K562 (cell line): ENCODE measurements around the gene FAM219A. TPM values are rescaled to one million over a fixed set of nuclear protein-coding genes. Genes with fewer than 3 reads are reported as not detected.

ENCODE experiments used
- ATF7 ChIP-seq: fragments of 450-650 bp; IDR thresholded peaks from 2 replicates; pipeline ENCODE4 v1.7.1; 2014; ENCODE audit warnings: mild to moderate bottlenecking, moderate library complexity
- BHLHE40 ChIP-seq: IDR thresholded peaks from 2 replicates; pipeline ENCODE4 v1.6.1; 2011; ENCODE audit warnings: low read length, improper control_type of control experiment
- CBX1 ChIP-seq: sonication (generic); IDR thresholded peaks from 2 replicates; pipeline ENCODE4 v1.6.1; 2016; ENCODE audit warnings: antibody characterized with exemption, low read depth, mild to moderate bottlenecking
- E2F5 ChIP-seq: sonication (generic); formaldehyde crosslinking; IDR thresholded peaks from 2 replicates; pipeline ENCODE4 v1.8.0; 2022; ENCODE audit warnings: mild to moderate bottlenecking, missing genetic modification reagents
- FOXA1 ChIP-seq: fragments of 450-650 bp; IDR thresholded peaks from 2 replicates; pipeline ENCODE4 v1.6.1; 2016; ENCODE audit warnings: mild to moderate bottlenecking, borderline replicate concordance
- HMG20B ChIP-seq: fragments of 250-450 bp; sonication (Bioruptor Pico); IDR thresholded peaks from 2 replicates; pipeline ENCODE4 v1.5.0; 2021; ENCODE audit warnings: mild to moderate bottlenecking
- POLR2AphosphoS5 ChIP-seq: IDR thresholded peaks from 2 replicates; pipeline ENCODE4 v1.6.1; 2011; ENCODE audit warnings: mild to moderate bottlenecking, low read depth, low read length, moderate library complexity; ENCODE audit not compliant: control insufficient read depth, insufficient read depth
- PRDM10 ChIP-seq: fragments of 450-650 bp; IDR thresholded peaks from 2 replicates; pipeline ENCODE4 v1.6.1; 2018; ENCODE audit not compliant: partially characterized antibody
- PRMT5 ChIP-seq: sonication (generic); formaldehyde crosslinking; IDR thresholded peaks from 2 replicates; pipeline ENCODE4 v1.5.0; 2020; ENCODE audit warnings: missing genetic modification reagents
- SAFB2 ChIP-seq: fragments of 200-400 bp; formaldehyde crosslinking; IDR thresholded peaks from 2 replicates; pipeline ENCODE4 v1.6.1; 2018; ENCODE audit warnings: borderline replicate concordance, low read length, low read depth, moderate library complexity; ENCODE audit not compliant: severe bottlenecking
- SIN3A ChIP-seq, 2 experiments: fragments of 150-350 bp in 1 of 2; IDR thresholded peaks; 2 replicates each; pipeline ENCODE4 v1.6.1; 2011 to 2016; ENCODE audit warnings: borderline replicate concordance in 2 of 2, low read depth in 2 of 2, low read length in 2 of 2, mild to moderate bottlenecking in 2 of 2, moderate library complexity in 2 of 2; ENCODE audit not compliant: control insufficient read depth in 1 of 2
- SNRNP70 ChIP-seq: fragments of 200-400 bp; formaldehyde crosslinking; optimal IDR thresholded peaks from 2 replicates; pipeline ENCODE3; 2017; ENCODE audit warnings: low read depth, low read length
- VEZF1 ChIP-seq: fragments of 200-800 bp; sonication (Bioruptor generic); IDR thresholded peaks from 2 replicates; pipeline ENCODE4 v1.6.1; 2017; ENCODE audit warnings: missing genetic modification characterization, missing compliant biosample characterization
- ZNF766 ChIP-seq: fragments of 200-800 bp; sonication (Bioruptor generic); conservative IDR thresholded peaks from 2 replicates; pipeline ENCODE4 v1.6.1; 2016; ENCODE audit warnings: missing genetic modification characterization, missing compliant biosample characterization
- polyA plus RNA-seq, 8 experiments: library from polyadenylated mRNA; depleted of rRNA in 4 of 8; stranded (reverse) in 5 of 8; unstranded in 3 of 8; fragments of >200 nt; fragmentation: Nextera tagmentation in 2 of 8; fragmentation: Illumina TruSeq in 1 of 8; extraction: Ambion mirVana in 2 of 8; extraction: Trizol in 1 of 8; gene quantifications; 2 replicates each; pipeline versions ENCODE4 v1.2.1 to v1.2.3, GENCODE V29; 2011 to 2014; ENCODE audit warnings: inconsistent platforms in 1 of 8, missing spikeins in 1 of 8
- total RNA-seq, 7 experiments: library from RNA; depleted of rRNA in 6 of 7; stranded (reverse); fragments of >200 nt in 6 of 7; fragmentation: Illumina TruSeq in 2 of 7; extraction: Trizol in 2 of 7; gene quantifications; 2 replicates each; pipeline versions ENCODE4 v1.2.1 to v1.2.3, GENCODE V29; 2011 to 2021; ENCODE audit warnings: low replicate concordance in 1 of 7
- TF ChIP-seq, protein P1 (sequence below): fragments of 200-800 bp; sonication (Bioruptor generic); IDR thresholded peaks from 2 replicates; pipeline ENCODE4 v1.6.1; 2016; ENCODE audit warnings: missing genetic modification characterization, missing compliant biosample characterization

Gene FAM219A
- total and polyA plus RNA-seq, 9 of the 15 experiments (the other 6 are each of a cell fraction or from before 2014, with no cell fraction given) = 0.63 to 8.6 (median 2.9) TPM

DNA sequence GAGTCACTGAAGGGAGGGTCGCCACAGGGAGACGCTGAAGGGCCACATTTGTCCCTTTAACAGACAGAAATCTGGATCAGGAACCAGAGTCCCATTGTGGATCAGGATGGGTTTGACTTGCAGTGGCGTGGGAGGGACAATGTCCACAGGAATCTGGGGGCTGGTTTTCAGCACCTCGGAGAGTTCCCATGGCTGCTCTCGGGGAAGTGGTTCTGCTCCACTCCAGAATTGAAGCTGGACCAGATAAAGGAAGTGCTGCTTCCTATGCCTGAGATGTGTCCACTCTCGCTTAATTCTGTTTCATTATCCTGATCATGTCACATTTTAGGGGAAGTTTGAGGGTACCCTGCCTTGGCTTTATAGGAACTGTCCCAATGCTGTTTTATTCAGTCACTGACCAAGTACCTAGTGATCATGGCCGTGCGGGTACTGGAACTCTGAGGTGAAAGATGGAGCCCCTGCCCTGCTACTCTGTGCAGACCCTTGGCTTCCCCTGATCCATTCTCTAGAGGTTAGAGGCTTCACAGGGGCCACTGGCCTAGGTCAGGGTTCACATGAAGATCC is 35.7 kb upstream of the FAM219A start (continued):
- TF ChIP-seq VEZF1 (CRISPR knock-in tag) (0 out of 2 replicates have a peak, but pooled peaks have one; percentile 21), SAFB2 (no peak), E2F5 (no peak), SIN3A (IDR thresholded peaks at IDR 0.05; ENCODE audit: borderline replicate concordance in 2 of 2, control insufficient read depth in 1 of 2, low read depth in 2 of 2, low read length in 2 of 2) (0 out of 4 replicates have a peak, but pooled peaks of 1 of the 2 experiments have one; percentile 22), HMG20B (CRISPR knock-in tag) (no peak), ZNF766 (CRISPR knock-in tag) (0 out of 2 replicates have a peak, but pooled peaks have one; percentile 19), SNRNP70 (no peak), FOXA1 (no peak), ATF7 (no peak), POLR2AphosphoS5 (no peak), PRMT5 (CRISPR knock-in tag) (0 out of 2 replicates have a peak, but pooled peaks have one; percentile 34), PRDM10 (no peak), BHLHE40 (no peak), CBX1 (no peak)
- TF ChIP-seq, protein P1, sequence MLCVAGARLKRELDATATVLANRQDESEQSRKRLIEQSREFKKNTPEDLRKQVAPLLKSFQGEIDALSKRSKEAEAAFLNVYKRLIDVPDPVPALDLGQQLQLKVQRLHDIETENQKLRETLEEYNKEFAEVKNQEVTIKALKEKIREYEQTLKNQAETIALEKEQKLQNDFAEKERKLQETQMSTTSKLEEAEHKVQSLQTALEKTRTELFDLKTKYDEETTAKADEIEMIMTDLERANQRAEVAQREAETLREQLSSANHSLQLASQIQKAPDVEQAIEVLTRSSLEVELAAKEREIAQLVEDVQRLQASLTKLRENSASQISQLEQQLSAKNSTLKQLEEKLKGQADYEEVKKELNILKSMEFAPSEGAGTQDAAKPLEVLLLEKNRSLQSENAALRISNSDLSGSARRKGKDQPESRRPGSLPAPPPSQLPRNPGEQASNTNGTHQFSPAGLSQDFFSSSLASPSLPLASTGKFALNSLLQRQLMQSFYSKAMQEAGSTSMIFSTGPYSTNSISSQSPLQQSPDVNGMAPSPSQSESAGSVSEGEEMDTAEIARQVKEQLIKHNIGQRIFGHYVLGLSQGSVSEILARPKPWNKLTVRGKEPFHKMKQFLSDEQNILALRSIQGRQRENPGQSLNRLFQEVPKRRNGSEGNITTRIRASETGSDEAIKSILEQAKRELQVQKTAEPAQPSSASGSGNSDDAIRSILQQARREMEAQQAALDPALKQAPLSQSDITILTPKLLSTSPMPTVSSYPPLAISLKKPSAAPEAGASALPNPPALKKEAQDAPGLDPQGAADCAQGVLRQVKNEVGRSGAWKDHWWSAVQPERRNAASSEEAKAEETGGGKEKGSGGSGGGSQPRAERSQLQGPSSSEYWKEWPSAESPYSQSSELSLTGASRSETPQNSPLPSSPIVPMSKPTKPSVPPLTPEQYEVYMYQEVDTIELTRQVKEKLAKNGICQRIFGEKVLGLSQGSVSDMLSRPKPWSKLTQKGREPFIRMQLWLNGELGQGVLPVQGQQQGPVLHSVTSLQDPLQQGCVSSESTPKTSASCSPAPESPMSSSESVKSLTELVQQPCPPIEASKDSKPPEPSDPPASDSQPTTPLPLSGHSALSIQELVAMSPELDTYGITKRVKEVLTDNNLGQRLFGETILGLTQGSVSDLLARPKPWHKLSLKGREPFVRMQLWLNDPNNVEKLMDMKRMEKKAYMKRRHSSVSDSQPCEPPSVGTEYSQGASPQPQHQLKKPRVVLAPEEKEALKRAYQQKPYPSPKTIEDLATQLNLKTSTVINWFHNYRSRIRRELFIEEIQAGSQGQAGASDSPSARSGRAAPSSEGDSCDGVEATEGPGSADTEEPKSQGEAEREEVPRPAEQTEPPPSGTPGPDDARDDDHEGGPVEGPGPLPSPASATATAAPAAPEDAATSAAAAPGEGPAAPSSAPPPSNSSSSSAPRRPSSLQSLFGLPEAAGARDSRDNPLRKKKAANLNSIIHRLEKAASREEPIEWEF (CRISPR knock-in tag) = no peak
